ENCODE results near the gene IZUMO1.

DNA sequence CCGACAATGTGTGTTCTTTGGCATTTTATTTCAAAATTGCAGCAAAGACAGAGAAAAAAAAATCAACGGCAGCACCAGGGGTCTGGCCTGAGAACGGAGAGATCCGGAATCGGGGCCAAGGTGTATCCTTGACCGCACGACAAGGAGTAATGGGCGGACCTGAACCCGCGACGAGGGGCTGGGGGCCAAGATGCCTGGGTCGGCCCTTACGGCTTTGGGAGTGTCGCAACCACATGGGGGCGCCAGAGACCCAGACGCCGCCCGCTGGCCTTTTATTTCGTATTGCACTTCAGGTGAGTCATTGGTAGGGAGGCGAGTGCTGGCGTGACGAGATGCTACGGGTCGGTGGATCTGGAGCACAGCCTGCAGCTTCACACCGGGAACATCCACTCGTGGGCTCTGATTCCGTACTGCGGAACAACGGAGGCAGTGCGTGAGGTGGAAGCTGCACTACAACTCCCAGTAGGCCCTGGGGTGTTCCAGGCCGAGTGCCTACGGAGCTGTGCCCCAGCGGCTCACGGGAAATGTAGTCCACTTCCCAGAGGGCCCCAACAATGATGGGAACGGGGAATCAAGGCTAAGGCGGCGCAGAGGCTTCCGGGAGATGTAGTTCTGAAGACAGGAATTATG is 48.5 kb upstream of the IZUMO1 start:
- TF ChIP-seq CTCF (IDR thresholded peaks at IDR 0.05): peak; percentile 95 to 98 (median 97)
- TF ChIP-seq POLR2A (IDR thresholded peaks at IDR 0.05): peak in 1 of 2 donors; percentile 46

Data from uterus (tissue), 2 donors.